HG03571 (cell line): ENCODE measurements around the gene KRTAP9-9.
"Not testable (repeated sequence)": the region's sequence is repeated elsewhere in the genome, so short reads cannot be mapped to it uniquely, and the experiment has no call there.

ENCODE experiments used
- ATAC-seq: cut with Tn5 transposase; IDR thresholded peaks from one replicate; pipeline ENCODE4 v1.9.1; 2021; ENCODE audit not compliant: unreplicated experiment

KRTAP9-9 gene

DNA sequence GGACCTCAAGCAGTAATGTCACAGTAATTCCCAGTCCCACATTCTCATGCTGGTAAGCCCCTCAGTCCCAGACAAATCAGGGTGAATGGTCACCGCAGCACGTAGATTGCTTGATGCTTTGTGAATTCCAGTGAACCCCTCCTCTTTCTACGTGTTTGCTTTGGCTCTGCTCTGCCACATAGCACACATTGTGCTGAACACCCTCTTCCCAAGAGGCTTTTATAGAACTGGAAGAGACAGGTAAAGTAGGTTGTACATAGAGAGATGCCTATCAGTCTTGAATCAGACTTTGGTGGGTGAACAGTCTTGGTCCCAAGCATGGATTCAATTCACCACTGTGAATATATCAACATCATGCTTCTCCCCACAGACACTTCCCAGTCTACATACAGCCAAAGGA is 9.4 kb downstream of the KRTAP9-9 start:
- ATAC-seq: no peak

DNA sequence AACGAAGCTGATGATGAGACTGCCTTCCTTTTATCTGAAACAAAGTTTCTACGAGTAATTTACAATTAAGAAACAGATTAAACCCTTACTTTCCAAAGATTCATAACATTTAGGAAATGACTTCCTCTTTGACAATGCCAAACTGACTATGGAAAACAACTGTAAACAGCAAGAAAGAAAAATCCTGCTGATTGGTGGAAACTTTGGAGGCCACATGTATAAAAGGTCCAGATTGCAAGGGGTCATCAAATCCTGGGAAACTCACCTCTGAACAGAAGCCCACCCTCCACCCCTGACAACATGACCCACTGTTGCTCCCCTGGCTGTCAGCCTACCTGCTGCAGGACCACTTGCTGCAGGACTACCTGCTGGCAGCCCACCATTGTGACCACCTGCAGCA is 9.9 kb downstream of the KRTAP9-9 start, which contains the start of gene KRTAP9-6:
KRTAP9-6 (plus strand) TSS at position 301 of the 400 bp plus-strand sequence; CDS start at position 301, 0 bp downstream.
- no peak for ATAC-seq

DNA sequence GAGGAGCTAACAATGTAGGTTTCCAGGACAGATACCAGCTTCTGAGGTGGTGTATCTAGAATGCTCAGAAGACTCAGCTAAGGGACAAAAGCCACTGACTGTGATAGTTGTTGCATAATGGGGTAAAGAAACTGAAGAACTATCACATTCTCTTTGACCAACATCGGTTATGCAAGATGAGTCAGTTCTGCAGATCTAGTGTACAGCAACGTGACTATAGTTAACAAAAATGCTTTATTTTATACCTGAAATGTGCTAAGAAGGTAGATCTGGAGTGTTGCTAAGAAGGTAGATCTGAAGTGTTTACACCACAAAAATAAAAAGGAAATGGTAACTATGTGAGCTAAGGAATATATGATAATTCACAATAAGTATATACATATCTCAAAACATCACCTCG is 12.5 kb downstream of the KRTAP9-9 start:
- no peak for ATAC-seq

DNA sequence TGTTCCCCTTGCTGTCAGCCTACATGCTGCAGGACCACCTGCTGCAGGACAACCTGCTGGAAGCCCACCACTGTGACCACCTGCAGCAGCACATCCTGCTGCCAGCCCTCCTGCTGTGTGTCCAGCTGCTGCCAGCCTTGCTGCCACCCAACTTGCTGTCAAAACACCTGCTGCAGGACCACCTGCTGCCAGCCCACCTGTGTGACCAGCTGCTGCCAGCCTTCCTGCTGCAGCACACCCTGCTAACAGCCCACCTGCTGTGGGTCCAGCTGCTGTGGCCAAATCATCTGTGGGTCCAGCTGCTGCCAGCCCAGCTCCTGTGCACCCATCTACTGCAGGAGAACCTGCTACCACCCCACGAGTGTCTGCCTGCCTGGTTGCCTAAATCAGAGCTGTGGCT is 16.1 kb downstream of the KRTAP9-9 start:
- ATAC-seq: not testable (repeated sequence)

DNA sequence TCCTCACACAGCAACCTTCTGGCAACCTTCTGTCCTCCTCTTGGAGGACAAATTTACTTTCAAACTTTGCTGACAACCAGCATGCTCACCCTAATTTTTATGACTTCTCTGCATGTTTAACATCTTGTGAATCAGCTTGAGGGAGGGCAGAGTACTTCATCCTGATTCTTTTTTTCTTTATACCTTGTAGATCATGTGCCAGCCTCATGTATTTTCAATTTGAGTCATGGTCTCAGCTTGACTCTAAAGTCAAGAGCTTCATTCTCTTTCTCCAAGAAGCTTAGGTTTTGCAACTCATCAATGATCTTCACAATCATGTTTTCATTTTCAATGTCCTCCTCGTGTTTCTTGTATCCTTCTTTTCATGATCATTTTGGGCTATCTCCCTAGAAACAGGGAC is 16.7 kb downstream of the KRTAP9-9 start:
- no peak for ATAC-seq

DNA sequence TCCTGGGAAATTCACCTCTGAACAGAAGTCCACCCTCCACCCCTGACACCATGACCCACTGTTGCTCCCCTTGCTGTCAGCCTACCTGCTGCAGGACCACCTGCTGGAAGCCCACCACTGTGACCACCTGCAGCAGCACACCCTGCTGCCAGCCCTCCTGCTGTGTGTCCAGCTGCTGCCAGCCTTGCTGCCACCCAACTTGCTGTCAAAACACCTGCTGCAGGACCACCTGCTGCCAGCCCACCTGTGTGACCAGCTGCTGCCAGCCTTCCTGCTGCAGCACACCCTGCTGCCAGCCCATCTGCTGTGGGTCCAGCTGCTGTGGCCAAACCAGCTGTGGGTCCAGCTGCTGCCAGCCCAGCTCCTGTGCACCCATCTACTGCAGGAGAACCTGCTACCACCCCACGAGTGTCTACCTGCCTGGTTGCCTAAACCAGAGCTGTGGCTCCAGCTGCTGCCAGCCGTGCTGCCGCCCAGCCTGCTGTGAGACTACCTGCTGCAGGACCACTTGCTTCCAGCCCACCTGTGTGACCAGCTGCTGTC is 20.5 kb downstream of the KRTAP9-9 start, which contains the start of gene KRTAP9-7:
KRTAP9-7 (plus strand) TSS at position 51 of the 543 bp plus-strand sequence; CDS start at position 51, 0 bp downstream.
- ATAC-seq: not testable (repeated sequence)

DNA sequence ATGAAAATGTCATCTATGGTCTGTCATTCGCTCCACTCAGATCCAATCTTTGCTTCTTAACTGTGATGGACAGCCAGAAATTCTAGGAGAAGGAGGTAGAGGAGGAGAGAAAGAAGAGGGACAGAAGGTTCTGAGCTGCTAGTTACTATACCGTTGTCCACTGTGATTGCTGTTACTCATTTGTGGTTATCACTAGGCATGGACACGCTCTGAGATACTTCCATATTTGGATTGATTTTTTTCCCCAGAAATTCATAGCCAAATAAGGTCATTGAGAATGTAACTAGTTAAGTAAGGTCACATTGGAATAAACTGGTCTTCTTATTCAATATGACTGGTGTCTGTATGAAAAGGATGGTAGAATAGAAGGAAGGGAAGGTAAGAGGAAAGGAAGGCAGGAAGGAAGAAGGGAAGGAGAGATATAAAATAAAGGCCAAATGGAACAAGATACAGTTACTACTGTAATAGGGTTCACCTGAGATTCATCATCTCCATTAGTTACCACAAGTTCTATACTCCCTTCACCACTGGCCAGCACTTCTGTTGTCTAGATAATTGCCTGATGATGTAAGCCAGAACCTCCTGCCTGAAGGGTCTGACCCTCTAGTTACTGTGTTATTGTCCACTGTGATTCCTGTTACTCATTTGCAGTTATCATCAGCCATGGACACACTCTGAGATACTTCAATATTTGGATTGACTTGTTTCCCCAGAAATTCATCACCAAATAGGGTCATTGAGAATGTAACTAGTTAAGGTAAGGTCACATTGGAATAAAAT is 23.2 kb downstream of the KRTAP9-9 start:
- no peak for ATAC-seq

DNA sequence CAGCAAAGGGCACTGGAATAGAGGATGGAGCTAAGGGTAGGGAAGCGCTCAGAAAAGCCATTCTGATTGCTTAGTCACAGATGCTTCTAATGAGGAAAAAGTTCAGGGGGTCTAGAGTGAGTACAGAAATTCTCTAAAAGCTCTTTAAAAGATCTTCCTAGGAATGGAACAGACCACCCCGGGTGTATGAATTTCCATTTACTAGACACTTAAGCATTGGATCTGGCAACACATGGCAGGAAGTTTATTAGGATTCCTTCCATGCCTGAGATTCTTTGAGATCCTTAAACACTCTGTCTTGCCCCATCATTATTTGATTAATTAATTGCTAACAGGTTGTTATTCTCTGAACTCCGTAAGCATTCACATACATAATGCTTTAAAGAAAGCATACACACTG is 28.9 kb downstream of the KRTAP9-9 start:
- ATAC-seq: no peak

DNA sequence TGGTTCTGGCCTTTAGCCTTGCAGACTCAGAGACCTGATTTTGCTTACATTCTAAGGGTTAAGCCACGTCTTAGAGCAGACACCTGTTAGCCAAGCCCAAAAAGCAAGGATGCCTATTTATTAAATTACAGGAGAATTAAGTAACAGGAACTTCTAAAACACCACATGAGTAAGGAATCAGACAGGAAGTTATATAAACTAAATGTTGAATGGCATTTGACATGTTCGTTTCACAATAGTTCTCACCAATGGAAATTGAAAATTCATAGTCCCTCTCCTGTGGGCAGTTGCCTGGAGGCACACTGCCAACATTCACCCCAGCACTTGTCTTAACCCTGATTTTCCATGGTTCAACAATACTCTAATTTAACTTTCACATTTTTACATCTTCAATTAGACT is 29.4 kb downstream of the KRTAP9-9 start:
- no peak for ATAC-seq

DNA sequence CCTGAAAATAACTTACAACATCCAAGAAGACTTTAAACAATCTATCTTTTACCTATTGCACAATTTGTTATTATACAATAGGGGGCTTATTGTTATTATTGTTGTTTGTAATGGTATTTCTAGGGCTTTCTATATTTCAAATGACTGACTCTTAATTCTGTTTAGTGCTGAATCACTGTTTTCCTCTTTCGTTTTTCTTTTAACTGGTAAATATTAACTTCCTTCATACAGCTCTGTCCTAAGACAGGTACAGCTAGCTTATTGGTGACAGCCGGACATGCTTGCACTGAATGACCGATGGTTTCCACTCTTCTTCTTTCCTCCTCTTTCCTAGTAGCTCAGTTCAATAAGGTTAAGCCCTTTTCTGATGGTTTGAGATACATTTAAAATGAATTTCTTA is 31.9 kb downstream of the KRTAP9-9 start:
- no peak for ATAC-seq

DNA sequence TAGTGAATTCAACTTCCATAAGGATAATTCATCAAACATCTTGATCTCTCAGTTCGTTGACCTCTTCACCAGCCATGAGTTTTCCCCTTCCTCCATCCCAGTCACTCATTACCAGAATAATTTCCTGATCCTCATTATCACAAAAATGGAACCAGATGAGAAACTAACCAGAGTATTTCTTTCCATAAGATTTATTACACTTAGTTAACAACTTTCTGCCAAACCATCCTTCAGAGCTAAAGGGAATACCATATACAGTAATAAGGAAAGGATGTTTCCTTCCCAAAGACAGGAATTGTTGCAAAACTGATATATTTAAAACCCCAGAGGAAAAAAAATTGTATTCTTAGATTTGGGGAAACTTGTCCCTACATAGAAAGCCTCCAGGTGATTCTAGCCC is 38.8 kb downstream of the KRTAP9-9 start:
- ATAC-seq: no peak

DNA sequence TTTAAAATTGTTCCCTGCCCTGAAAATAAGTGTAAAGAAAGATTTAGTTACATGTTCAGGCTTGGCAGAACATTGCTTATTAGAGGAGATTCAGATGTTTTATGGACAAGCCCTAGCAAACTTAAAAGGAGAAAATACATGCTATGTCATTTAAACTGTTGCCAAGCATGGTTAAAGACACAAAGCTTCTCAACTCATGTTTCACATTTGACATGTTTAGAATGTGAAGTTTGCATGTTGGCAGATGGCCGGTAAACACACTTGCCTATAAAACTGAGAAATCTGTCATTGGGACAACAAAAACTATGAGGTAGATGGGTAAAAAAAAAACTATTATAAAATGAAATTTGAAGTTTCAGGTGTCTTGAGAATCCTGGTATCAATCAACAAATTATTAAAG is 41.7 kb downstream of the KRTAP9-9 start:
- ATAC-seq: no peak

DNA sequence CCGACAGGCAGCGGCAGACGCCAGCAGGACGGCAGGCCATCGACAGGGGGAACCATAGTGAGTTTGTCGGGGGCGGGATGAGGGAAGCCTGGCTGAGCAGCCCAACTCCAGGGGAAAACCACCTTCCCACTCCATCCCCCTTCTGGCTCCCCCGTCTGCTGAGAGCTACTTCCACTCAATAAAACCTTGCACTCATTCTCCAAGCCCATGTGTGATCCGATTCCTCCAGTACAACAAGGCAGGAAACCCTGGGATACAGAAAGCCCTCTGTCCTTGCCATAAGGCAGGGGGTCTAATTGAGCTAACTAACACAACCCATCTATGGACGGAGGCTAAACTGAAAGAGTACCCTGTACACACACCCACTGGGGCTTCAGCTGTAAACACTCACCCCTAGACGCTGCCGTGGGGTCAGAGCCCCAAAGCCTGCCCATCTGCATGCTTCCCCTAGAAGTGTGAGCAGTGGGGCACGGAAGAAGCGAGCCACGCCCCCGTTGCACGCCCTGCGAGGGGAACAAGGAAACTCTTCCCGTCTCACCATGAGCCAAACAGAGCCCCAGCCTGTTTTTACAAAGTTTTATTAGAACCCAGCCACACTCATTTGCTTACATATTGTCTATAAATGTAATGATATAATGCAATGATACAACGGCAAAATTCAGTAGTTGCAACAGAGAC is 43.4 kb downstream of the KRTAP9-9 start:
- no peak for ATAC-seq

DNA sequence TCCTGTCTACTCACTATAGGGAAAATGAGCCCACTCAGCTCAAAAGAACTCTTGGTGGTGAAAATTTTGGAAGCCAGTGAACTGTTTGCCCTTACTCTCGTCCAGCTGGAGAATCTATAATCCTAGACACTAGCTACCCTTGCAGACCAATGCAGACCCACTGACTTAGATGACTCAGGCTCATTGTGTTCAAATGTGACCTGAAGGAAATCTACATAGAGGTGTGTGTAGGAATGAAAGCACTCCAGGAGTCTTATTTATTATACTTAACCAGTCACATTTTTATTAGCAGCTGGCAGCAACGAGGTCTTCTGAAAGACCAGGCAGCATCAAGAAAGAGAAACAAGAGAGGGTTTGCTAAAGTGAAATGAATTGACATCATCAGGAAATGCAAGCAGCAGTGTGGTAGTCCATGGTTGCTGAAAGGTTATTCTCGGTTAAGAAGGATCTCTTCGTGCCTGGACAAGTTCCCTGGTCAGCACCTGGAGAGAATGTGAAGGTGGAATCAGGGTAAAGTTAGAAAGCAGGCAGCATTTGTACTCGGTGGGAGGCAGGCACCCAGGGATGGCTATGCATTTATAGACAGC is 46.1 kb downstream of the KRTAP9-9 start:
- no peak for ATAC-seq

DNA sequence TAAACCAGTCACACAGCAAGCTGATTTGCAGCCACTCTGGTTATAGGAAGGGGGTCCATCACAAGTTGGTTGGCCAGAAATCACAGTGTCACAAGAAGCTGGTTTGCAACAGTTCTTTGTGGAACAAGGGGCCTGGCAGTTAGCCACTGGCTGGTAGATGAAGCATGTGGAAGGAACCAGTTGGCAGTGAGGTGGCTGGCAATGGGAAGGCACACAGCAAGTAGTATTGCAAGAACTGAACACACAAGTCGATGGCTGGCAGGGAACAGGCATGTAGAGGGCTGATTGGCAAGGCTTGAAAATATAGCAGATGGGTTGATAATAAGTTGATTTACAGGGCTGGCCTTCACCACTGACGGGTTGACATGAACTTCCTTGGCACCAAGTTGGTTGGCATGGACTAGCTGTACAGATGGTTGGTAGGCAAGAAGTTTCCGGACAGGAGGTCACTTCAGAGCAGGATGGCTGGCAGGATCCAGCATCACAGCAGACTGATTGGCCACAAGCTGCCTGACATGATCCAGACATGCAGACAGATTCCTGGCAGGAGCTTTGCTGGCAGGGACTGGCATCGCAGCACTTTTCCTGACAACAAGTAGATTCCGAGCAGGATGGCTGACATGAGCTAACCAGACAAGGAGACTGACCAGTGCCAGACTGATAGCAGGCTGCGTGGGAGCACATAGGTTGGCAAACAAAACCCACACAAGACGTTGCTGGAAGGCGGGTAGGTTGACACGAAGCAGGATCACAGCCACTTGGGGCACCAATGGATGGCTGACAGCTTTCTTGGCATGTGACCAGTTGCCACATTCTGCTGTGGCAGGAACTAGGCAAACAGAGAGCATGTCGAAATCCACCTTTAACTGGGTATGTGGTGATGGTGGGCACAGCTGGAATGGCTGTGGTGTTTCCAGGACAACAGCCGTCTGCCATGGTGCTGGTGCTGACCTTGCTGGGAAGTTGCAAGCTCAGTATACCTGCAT is 47.0 kb downstream of the KRTAP9-9 start, which contains the start of gene KRTAP29-1:
KRTAP29-1 (minus strand) TSS at position 936 of the 986 bp plus-strand sequence; CDS start at position 936, 0 bp downstream.
- no peak for ATAC-seq

DNA sequence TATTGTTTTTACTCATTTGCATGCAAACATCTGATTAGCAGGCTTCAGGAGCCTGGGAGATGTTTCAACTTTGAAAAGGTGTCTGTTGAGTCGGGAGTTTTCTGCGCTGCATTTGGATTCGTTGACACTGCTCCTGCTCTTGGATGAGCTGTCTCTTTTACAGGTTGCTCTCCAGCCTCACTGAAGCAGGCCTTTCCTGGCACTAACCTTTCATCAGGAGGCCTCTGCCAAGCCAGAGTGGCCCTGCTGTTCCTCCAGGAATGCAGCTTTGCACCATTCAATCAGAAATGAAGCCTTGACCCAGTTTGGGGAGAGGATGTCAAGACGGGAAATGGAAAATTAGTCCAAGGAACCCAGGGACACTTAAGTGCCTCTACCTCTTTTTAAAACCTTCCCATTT is 47.8 kb downstream of the KRTAP9-9 start:
- no peak for ATAC-seq

DNA sequence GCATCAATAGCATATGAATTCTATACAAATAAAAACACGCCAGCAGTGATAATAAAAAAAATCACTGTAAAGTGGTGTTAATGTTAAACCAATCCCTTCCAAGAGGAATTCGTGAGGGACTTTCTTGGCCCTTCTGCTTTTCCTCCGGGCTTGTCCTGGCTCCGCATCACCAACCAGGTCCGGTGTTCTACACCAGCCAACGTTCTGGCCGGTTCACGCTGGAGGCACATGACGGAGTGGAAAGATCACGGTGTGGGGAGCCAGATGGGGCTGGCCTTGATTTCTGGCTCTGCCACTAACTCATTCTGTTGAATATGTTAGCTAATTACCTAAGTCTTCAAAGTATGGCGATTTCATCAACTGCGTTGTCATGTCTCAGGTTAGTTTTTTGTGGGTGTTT is 48.9 kb downstream of the KRTAP9-9 start:
- no peak for ATAC-seq
